Middle frontal gyrus (tissue), 1 donor: ENCODE data around the gene RELL2.

Experiments used
- DNase-seq: peaks from one replicate; pipeline ENCODE4 v3.0.0-alpha.2; 2015; ENCODE audit warnings: low spot score; ENCODE audit errors: extremely low spot score

Gene RELL2

DNA sequence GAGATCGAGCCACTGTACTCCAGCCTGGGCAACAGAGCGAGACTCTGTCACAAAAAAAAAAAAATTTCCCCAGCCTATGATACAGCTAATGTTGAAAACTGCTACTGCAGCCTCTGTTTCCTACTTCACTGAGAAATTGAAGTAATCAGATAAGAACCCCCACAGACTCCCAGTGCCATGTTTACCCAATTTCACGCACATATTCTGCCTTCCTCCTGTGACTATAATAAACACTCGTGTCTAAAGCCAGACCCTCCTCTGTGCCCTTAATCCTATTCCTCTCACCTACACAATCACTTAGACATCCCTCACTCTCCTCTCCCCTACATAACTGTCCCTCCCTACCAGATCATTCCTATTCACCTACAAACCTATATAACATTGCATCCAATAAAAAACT is 38.9 kb downstream of the RELL2 start:
- DNase-seq: no peak

DNA sequence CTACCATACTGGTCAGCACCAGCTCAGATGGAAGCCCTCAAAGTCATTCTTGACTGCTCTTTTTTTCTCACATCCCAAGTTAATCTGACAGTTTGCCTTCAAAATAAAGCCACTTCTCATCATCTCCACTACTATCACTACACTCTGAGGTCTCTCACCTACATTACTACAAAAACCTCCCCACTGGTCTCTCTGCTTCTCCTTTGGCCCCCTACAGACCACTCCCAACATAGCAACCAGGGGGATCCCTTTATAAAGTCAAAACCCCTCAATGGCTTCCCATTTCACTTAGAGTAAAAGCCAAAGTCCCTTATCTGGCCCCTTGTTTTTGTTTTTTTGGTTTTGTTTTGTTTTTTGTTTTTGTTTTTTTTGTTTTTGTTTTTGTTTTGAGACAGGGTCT is 40.6 kb downstream of the RELL2 start:
- no peak for DNase-seq

DNA sequence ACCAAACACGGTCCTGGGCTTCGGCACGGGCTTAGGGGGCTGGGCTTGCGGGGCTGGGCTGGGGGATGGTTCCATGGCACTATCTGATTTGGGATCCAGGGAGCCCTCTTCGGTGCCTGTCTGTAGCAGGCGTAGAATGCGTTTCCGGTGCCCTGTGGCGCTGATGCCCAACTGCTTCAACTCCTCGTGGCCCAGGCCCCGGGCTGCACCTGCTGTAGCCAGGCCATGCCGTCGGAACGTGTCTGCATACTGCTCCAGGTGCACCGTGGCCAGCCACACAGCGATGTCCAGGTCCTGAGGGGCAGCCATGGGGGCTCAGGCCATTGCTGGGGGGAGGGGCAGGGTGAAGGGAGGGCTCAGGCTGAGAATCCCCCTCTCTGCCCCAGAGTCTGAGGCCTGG is 43.4 kb downstream of the RELL2 start:
- DNase-seq: no peak

DNA sequence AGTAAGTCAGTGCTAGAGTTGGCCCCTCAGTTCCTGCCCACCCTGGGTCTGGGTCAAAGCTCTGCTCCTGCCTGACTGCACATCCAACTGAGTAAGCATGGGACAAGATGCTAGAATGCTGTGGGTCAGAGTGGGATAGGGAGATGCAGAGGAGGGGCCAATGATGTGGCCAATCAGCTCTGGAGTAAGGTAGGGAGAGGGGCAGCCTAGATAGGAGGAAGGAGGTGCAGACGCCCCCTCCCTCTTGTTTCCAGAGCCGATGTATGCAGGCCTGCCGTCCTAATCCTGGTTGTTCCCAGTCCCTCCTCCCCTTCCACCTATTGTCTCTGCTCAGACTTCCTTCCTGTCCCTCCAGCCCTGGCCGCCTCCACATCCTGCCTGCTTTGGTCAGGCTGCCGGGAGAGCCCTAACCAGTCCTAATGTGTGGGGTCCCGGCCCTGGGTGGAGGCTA is 44.0 kb downstream of the RELL2 start:
- DNase-seq: no peak

DNA sequence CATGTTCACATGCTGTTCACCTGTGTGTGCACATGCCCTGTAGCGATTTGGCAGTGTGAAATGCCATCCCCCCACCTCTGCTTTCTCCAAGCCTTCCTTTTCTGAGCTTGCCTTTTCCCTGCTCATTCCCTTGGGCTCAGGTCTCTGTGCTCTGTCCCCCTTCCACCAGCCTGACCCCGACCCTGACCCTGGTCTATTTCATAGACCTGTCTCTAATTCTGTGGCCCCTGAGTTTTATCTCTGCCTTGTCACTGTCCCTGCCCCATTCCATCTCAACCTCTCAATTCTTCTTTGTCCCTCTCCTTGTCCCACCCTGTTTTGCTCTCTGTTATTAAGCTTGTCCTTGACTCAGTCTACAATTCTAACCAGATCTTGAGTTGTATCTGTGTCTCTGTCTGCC is 44.5 kb downstream of the RELL2 start:
- no peak for DNase-seq

DNA sequence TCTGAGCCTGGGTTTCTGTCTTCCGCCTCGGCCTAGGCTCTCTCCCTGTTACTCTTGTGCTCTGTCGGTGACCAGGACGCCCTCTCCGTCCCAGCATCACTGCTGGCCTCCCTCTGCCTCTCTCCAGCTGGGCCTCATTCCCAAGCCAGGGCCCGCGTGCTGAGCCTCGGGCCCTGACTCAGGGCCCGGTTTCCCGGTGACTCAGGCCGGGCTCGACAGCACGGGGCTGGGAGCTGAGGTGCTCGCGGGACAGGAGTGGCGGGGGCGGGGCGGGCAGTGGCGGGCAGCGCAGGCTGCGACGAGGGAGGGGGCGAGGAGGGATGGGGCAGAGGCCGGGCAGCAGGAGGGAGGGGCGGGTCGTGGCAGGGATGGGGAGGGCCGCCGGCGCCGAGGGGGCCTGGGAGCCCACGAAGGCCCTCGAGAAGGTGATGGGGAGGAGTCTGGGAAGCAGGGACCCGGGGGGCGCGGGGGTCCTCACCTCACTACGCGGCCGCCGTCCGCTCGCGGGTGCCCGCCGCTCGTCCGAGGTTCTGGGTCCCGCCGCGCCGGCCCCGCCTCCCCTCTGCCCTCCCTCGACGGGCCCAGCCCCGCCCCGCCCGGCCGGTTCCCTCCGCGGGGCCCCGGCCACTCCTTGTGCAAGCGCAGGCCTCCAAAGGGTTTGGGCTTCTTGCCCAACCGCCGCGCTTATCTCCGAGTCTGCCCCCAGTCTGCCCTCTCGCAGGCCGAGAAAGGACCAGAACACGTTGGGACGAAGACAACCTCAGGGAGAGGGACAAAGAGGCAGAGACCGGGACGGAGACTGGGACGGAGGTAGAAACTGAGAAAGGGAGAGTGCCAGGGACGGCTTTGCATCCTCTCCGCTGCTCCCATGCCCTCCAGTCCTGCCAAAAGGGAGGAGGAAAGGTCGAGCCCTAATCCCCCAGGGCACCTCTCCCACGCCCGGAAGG is 45.2 kb downstream of the RELL2 start, which contains the start of gene ARAP3:
ARAP3 (minus strand) TSS at position 536 of the 947 bp plus-strand sequence. CDS start 1,744 bp downstream, outside the sequence.
- DNase-seq: no peak

DNA sequence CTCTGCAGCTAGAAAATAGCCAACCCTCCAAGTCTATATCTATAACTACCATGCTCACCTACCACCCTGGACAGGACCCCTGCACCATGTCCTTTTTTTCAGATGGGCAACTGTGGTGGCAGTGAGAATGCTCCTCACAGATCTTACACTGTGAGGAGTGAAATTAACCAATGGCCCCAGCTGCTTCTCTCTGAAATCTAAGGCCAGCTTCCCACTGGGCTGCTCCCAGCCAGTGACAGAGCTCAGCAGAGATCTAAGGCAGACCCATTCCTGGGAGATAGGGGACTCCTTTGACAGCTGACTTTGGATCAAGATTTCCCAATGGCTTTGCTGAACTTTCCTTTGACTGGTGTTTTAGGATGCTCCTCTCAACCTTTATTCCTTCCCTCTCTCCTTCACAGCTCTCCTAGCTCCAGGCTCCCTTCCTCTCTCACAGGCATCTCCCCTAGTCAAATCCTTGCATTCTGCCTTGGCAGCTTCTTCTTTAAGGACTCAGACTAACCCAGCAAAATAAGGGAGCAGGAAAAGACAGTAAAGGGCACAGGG is 46.9 kb downstream of the RELL2 start:
- no peak for DNase-seq

DNA sequence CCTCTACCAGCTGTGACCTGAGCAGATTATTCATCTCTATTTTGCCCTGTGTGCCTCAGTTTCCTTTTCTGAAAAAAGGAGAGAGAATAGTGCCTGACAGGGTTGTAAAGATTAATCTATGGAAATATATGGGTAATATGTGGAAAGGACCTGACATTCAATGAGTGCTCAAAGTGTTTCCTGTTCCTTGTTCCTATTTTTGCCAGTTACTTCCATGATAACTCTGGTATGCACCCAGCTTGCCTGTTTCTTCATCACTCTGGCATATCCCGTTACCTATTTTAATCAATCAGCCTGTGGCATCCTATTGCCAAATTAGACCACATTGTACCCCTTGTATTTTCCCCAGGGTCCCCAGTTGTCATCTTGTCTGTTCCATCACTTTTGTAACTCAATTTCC is 48.8 kb downstream of the RELL2 start:
- no peak for DNase-seq

DNA sequence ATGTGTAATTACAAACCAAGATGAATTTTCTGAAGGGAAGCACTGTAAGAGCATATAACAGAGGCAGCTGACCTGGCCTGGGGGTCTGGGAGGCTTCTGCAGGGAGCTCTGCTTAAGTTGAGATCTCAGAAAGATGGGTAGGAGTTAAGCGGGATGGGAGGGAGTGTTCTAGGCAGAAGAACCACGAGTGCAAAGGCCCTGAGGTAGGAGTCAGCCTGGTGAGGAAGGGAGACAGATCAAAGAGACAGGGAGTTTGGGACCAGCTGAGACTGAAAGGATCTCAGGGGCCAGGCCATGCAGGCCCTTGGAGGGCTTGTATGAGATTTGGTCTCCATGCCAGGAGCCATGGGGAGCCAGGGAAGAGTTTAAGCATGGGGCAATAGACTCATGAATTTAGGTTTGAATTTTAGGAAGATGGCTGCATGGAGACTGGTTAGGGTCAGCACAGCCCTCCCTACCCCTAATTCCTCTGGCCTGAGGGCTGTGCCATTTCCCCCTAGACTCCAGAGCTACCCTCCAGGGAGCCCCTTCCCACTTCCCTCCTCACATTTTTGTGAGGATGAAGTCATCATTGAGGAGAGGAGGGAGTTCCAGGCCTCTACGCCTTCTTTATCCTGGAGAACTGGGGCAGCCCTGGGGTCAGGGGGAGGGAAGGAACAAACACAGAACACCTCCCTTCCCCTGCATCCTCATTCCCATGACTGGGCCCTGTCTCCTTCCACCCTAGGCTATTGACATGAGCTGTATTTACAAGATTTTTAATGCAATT is 50.0 kb downstream of the RELL2 start:
- DNase-seq: no peak
